Measurements from ENCODE around the gene POLD4. TPM values are rescaled to one million over a fixed set of nuclear protein-coding genes. Genes with fewer than 3 reads are reported as not detected.

POLD4 gene
- total RNA-seq, 4 donors from 2014 or later, result 29.2 to 127 (median 113) TPM

GRCh38 chr11:67311556-67312082 lies 41.7 kb downstream of the POLD4 start:
- TF ChIP-seq, protein P1, sequence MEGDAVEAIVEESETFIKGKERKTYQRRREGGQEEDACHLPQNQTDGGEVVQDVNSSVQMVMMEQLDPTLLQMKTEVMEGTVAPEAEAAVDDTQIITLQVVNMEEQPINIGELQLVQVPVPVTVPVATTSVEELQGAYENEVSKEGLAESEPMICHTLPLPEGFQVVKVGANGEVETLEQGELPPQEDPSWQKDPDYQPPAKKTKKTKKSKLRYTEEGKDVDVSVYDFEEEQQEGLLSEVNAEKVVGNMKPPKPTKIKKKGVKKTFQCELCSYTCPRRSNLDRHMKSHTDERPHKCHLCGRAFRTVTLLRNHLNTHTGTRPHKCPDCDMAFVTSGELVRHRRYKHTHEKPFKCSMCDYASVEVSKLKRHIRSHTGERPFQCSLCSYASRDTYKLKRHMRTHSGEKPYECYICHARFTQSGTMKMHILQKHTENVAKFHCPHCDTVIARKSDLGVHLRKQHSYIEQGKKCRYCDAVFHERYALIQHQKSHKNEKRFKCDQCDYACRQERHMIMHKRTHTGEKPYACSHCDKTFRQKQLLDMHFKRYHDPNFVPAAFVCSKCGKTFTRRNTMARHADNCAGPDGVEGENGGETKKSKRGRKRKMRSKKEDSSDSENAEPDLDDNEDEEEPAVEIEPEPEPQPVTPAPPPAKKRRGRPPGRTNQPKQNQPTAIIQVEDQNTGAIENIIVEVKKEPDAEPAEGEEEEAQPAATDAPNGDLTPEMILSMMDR (IDR thresholded peaks at IDR 0.05; ENCODE audit: low read depth), result no peak

- TF ChIP-seq, protein P1 (IDR thresholded peaks at IDR 0.05; ENCODE audit: low read depth), result no peak
Measured at GRCh38 chr11:67311051-67311555, 42.2 kb downstream of the POLD4 start.

- TF ChIP-seq, protein P1 (IDR thresholded peaks at IDR 0.05; ENCODE audit: low read depth), result no peak
Measured at GRCh38 chr11:67310246-67311050, 42.9 kb downstream of the POLD4 start.

DNA sequence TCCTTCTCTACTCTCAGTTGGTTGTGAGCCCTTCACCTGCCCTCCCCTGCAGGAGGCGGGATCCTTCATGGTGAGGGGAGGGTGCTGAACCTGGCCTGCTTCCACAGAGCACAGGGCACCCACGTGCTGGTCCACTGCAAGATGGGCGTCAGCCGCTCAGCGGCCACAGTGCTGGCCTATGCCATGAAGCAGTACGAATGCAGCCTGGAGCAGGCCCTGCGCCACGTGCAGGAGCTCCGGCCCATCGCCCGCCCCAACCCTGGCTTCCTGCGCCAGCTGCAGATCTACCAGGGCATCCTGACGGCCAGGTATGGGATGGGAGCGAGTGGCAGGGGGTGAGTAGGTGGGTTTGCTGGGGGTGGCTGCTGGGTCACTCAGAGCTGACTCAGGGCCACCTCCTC lies 43.7 kb downstream of the POLD4 start:
- TF ChIP-seq, protein P1 (IDR thresholded peaks at IDR 0.05; ENCODE audit: low read depth), result no peak

GRCh38 chr11:67309166-67309565 lies 44.2 kb downstream of the POLD4 start:
- TF ChIP-seq, protein P1 (IDR thresholded peaks at IDR 0.05; ENCODE audit: low read depth), result no peak

GRCh38 chr11:67308031-67308866 lies 45.1 kb downstream of the POLD4 start:
- TF ChIP-seq, protein P1 (IDR thresholded peaks at IDR 0.05; ENCODE audit: low read depth), result no peak

All from subcutaneous adipose tissue (tissue), 4 donors.